Measurements from ENCODE around the gene UCN3.

DNA sequence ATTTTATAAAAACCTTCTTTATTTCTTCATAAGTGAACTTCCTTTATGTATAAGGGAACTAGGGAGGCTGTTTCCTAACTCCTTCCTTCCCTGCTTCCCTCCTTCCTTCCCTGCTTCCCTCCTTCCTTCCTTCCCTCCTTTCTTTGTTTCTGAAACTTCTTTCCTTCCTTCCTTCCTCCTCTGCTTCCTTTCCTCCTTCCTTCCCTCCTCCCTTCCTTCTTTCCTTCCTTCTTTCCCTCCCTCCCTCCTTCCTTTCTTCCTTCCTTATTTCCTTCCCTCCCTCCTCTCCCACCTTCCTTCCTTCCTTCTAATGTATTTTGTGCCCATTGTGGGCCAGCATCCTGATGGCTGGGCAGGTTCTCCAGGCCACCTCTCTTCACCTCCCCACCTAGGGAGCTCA lies 26.8 kb upstream of the UCN3 start:
- TF ChIP-seq EZH2 (IDR thresholded peaks at IDR 0.05; ENCODE audit: borderline replicate concordance) (no peak), EZH2phosphoT487 (IDR thresholded peaks at IDR 0.05; ENCODE audit: low read depth, severe bottlenecking, unreplicated experiment) (no peak)
- TF ChIP-seq, protein P1, sequence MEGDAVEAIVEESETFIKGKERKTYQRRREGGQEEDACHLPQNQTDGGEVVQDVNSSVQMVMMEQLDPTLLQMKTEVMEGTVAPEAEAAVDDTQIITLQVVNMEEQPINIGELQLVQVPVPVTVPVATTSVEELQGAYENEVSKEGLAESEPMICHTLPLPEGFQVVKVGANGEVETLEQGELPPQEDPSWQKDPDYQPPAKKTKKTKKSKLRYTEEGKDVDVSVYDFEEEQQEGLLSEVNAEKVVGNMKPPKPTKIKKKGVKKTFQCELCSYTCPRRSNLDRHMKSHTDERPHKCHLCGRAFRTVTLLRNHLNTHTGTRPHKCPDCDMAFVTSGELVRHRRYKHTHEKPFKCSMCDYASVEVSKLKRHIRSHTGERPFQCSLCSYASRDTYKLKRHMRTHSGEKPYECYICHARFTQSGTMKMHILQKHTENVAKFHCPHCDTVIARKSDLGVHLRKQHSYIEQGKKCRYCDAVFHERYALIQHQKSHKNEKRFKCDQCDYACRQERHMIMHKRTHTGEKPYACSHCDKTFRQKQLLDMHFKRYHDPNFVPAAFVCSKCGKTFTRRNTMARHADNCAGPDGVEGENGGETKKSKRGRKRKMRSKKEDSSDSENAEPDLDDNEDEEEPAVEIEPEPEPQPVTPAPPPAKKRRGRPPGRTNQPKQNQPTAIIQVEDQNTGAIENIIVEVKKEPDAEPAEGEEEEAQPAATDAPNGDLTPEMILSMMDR (IDR thresholded peaks at IDR 0.05; ENCODE audit: poor library complexity), result no peak
